HUDEP-2 (cell line): ENCODE measurements around the gene RASGRF1.
A peak's percentile ranks its signal among the peaks of the same experiment; 100 is the strongest.

ENCODE experiments used
- DNase-seq, 76 experiments: peaks; one replicate each; lab custom pipeline; 2025; ENCODE audit not compliant: unreplicated experiment in 76 of 76; lab: John Stamatoyannopoulos, UW

The RASGRF1 gene

DNA sequence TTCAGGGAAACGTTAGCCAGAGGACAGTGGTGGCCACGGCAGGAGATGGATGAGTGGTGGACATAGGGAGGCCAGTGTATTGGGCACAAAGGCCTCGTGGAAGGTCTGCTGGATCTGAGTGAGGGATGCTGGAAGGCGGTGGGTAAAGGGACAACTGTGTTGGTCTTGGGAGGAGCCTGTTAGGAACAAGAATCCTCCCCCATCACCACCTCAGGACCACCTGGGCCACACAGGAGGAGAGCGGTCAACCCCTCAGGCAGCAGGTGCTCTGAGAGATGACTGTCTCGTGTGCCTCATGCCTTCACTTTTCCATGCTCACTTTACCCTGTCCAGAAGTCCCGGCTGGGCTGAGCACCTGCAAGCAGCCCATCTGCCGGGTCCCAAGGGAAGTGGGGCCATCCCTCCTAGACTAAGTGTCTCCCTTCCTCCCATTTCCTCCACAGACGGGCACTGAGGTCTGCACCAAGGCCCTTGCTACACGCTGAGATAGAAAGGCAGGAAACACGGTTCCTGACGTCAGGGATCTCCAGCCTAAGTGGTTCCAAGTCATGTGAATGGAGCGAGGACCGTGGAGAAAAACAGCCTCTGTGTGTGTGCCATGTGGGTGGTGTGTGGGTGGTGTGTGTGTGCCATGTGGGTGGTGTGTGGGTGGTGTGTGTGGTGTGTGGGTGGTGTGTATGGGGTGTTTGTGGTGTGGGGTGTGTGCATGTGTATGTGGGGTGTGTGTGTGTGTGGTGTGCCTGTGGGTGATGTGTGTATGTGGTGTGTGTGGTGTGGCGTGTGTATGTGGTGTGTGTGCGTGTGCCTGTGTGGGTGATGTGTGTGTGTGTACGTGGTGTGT, 97.9 kb downstream of the RASGRF1 start:
- DNase-seq, result no peak

DNA sequence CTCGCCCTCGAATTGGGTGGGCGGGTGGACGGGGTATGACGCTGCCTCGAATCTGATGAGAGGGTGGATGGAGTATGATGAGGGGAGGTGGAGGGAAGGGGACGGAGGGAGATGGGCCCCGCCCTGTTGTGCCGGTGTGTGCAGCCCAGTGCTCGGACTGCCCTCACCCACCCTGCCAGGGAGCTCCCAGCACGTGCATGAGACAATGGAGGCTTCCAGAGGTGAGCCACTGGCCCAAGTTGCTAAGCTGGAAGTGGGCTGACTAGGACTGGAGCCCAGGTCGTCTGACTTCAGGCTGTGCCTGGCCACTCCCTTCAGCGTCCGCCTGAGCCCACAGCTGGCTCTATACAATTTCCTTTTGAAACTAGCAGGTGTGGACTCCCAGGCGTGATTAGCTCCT, 98.7 kb downstream of the RASGRF1 start:
- DNase-seq, result no peak

DNA sequence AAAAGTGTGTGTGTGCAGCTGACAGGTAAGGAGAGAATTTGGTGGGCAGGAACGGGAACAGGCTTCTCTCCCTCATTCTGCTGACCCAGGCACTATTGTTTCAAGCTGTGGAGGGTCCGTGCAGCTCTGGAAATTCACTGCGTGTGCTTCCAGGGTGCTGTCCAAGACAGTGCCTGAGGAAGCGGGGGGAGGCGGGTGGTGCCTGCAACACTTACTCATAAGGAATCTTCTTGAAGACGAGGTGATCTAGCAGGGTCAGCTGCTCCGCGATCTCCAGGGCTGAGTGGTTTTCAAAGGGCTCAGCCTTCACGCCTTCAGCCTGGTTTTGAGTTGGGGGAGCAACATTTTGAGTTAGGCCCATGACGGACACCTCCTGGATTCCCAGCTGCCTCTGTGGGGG, 99.1 kb downstream of the RASGRF1 start:
- no peak for DNase-seq

DNA sequence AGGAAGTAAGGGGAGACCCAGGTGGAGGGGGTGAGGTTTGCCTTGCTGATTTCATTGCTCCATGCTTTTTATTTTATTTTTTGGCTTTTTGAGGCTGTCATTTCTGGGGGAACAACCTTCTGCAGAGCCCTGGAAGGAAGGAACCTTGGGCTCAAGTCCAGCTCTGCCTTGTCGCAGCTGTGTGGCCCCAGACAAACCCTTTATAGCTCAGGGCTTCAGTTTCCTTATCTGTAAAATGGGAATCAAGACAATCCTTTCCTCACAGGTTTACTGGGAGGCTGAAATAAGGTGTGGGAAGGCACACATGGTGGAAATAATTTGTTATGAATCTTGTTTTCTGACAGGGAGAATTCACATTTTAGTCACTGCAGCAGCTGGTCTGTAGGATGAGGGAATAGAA, 100.3 kb downstream of the RASGRF1 start:
- no peak for DNase-seq

DNA sequence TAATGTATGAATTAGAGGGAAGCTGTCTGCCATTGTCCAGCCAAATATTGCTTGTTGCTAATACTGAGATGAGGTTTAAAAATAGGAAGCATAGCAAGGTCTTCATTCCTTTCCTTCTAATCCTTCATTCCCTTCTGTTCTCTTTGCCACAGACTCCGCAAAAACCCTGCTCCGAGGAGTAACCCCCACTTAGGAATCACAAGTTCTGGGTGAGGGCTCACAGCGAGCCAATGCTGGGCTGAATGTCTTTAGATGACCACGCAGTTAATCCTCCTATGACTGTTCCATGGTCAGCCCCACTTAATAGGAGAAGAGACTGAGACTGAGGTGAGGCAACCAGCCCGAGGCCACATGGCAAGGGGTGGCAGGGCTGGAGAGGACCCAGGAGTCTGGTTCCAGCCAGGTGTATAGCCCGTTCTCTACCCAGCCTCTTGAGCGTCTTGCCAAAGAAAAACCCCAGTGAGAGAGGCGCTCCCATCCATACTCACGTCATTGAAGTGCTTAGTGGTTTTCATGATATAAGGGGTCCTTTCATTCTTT, 100.8 kb downstream of the RASGRF1 start:
- DNase-seq, result no peak

DNA sequence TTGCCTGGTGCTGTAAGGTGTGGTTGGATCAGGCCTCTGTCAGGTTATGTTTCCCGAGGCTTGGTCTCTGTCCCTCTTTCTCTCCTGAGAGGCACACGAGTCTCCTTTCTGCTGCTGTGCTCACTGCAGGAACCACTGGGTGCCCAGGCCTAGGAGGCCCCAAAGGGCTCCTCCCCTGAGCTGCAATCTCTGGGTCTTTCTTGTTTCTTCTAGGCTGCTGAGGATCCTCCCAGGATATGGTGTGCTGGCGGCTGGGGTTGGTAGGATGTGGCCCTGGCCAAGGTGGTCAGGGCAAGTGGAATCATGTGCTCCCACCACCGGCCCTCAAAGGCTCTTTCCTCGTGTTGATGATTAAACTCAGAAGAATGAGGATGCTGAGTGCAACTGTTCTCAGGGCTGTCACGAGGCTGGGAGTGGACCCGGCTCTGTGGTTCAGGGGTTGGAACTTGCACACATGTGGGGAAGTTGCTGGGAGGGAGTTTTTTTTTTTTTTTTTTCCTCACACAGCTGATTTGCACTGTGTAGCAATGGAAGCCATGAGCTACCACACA, 102.1 kb downstream of the RASGRF1 start:
- peak in 14 of 76 experiments; percentile 5 to 33 (median 14) for DNase-seq

DNA sequence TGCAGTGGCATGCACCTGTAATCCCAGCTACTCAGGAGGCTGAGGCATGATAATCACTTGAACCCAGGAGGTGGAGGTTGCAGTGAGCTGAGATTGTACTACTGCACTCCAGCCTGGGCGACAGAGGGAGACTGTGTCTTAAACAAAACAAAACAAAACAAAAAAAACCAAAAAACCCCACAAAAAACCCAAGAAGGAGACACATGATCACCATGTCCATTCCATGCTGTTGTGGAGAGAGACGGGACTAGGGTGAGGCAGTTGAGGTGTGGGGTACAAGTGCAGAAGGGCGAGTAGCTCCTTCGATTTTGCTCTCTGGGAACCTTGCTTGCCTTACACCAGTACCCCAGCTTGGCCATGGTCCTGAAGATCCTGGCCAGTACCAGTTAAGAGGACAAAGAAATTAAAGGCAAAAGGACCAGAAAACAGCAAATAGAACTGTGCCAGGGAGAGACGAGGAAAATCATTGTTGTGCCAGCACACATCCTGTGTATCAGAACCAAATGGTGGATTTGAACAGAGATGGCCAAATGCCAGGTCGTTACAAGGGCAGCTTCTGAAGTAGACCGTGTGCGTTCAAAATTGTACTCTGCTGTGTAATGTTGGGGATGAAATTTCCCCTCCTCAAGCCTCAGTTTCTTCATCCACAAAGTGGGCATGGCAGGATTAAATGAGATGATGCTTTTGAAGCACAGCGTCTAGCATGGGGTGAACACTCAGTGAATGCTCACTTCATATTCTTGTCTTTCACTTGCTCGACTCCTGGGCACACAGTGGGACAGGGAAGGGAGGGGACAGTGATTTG, 102.8 kb downstream of the RASGRF1 start:
- DNase-seq, result no peak

DNA sequence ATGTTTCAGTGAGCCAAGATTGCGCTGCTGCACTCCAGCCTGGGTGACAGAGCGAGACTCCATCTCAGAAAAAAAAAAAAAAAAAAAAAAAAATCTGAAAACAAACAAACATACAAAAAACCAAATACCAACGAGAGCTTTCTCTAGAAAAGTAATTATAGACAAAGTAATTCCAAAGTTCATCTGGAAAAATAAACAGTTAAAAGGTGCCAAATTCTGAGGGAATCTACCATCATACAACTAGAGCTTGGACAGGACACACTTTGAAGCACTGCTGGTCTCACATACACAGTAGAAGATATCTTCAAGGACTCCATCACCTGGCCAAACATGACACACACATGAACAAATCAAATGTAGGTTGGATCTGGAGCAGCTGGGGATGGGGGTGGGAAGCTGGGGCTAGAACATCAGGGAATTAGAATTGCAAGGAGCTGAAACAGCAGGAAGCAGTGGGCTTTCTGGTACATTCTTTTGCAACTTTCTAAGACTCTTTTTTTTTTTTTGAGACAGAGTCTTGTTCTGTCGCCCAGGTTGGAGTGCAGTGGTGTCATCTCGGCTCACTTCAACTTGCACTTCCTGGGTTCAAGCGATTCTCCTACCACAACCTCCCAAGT, 104.6 kb downstream of the RASGRF1 start:
- no peak for DNase-seq

DNA sequence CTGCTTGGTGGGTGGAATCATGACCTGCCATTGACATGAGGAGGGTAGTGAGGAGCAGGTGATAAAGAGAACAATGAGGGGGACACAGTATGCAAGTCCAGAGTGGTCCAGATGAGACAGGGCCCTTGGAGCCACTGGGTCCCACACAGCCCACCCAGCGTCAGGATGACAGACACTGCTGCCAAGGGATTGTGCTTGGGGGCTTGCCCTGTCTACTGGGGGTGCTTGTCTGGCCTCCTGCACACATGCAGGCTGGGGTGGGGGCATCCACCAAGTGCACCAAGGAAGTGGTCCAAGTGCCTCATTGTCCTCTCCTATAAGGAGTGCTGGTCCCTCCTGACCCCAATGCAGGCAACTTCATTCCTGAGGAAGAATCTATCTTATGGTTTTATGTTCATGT, 106.5 kb downstream of the RASGRF1 start:
- DNase-seq, result no peak

DNA sequence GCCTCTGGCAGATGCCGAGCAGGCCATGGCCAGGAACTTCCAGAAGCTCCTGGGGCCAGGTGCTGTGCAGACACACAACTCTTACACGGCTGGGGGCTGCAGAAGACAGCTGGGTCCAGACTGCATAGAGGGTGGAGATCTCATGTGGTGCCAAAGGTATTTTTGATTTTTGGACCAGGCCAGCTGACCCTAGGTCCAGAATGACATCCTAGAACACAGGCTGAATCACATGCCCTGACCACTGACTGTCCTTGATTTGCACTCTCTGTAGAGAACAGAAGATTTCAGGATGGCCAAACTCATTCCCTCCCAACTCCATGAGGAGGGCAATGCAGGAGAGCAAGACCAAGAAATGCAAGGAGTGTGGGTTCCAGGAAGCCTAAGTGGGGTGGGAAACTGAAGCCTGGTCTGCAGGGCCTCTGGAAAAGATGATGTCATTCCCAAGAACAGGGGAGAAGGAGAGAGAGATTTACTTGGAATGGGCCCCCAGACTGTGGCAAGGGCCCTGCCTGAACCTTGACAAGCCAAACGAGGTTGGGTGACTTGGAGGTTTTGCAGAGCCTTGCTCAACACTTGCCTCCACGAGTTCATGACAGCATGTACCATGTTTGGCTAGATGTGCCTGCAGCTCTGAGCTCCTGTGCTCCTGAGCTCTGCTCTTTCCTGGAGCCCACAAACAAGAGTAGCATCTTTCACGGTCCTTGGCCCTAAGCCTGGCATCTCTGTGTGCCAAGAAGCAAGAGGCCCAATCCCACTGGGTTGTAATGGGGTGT, 107.2 kb downstream of the RASGRF1 start:
- DNase-seq, result no peak

DNA sequence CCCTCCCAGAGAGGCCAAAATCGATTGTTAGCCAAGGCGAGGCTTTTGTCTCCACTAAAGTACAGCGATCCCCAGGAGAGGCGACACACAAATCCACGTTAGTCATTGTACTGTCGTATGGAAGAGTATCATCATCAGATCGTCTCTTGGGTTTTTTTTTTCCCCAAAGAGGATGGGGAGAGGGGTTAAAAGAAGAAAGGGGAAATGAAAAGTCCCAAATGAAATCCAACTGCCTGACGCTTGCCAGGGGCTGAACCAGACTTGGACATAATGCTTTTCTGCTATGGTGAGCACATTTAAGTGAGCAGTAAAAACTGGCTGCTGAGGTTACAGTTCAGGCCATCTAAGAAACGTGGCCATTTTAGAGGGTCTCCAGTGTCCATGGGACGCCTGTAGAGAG, 107.8 kb downstream of the RASGRF1 start:
- no peak for DNase-seq

DNA sequence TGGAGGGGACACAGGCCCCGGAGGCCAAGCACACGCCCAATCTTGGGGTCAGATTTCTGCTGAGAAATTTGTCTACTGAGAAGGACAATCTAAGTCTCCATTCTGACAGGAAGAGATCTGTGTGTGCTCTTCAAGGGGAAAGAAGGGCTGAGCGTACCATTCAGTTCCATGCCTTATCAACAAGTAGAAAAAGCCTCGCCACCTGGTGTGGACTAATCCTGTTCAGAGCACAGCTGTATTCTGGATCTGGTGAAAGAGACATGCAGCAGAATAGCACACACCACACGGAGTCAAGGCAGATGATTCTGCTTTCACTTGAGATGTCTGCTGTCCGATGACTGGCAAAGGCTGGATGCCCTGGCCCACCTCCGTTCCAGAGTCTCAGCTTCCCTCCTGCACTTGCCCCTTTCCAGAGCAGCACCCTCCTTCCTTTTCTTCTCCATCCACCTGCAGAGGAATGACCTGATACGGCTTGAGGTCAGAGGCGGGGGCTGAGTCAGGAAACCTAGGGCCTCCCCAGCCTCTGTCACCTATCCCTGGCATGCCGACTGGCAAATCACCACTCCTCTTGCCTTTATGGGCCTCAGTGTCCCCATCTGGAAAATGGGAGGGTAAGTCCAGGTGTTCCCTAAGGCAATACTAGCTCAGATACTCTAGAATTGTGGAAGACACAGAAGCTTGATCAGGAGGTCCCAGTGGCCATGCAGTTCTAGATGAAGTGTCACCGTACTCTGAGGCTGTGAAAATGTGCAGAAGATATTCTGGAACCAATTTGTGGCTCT, 108.9 kb downstream of the RASGRF1 start:
- no peak for DNase-seq

DNA sequence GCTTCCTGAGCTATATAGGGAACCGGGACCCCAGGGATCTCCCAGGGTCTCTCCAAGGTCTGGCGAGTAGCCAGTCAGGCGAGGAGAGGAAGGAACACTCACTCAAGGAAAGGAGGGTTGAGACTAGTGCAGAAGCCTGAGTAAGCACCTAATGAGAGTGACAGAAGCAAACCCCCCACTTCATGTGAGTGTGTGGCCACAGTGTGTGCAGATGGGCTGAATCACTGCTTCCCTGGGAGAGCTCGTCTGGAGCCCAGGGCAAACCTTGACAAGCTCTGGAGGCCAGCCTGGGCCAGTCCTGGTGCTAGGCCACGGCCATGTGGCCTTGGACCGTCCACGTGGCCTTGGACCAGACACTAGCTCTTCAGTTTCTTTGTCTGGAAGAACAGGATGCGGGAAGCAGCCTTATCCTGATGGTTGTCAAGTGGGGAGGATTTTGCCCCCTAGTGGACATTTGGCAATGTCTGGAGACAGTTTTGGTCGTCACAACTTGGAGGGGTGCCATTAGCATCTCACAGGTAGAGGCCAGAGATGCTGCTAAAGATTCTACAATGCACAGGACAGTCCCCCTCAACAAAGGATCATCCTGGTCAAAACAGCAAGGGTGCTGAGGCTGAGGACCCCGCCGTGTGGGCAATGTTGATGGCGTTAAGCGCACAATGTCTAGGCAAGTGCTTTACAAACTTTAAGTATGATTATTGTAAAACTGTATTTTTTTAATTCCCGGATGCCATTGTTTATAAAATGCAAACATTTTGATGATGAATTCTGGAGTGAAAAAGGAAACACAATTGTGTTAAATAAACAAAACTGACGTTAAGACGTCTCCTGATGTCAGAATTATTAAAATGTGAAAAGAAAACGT, 110.9 kb downstream of the RASGRF1 start:
- DNase-seq, result peak in 50 of 76 experiments; percentile 1 to 55 (median 30)

DNA sequence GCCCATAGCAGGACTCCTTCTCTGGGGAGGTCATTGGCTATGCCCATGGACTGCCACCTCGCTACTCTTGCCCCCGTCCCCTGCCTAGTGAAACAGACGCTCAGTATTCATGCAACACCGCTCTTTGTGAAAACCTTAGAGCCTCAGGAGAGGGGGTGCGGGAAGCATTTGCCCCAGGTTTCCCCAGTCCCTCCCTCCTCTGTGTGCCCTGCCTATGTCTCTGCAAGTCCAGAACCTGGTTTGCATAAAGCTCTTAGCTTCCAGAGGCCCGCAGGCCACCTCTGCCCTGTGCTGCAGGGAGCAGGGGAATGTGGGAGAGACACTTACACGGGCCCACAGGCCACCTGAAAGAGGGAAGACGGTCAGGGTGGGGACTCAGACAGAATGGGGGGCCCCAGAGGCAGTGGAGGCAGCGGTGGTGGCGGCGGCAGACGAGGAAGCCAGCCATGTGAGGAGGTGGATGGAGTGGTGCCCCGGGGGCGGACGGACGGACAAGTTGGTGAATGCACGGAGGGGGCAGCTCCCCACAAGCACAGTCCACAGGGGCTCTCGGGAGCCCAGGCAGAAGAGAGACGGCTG, 111.9 kb downstream of the RASGRF1 start:
- DNase-seq, result no peak

DNA sequence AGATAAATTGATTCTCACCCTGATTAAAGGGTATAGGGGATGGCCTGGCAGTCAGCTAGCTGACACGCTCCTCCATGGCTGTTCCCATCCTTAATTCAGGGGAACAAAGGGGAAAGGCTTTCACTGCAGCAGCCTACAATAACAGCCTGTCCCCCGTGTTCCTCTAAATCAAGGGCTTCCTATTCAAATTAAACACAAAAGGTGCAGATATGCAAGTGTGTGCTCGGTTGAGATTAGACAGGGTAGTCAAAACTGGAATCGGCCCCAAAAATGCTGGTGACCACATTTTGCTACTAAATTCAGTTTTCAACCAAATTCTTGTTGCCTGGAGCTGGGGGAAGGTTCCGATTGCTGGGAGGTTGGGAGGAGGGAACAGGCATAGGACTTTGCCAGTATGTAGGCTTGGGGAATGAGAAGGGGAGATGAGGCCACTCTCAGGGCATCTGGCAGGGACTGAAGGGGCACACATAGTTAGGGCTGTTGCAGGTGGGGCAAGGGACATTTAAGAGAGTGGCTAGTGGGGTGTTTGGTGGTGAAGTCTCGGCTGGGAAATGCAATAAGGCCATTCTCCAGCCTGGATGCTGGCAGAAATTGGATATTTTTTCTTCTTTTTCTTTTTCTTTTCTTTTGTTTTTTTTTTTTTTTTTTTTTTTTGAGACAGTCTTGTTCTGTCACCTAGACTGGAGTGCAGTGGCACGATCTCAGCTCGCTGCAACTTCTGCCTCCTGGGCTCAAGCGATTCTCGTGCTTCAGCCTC, 112.8 kb downstream of the RASGRF1 start:
- DNase-seq, result no peak

DNA sequence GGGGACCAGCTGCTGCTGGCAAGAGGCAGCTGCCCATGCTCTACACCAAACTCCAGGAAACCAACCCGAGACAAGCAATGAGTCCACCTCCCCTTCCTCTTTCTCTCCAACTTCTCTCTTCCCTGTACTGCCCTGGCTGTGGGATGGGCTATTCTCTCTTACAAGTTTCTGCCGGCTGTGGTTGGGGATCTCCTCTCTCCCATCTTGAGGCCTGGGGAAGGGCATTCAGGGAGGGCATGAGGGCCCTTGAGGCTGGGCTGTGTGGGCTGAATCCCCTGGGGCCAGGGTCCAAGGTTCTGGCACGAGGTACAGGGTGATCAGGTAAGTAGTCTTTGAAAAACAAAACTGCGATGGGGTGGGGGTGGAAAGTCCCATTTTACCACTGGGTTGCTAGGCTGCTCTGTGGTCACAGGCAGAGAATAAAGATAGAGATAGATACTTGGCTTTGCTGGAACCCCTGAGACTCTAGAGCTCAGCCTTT, 113.4 kb downstream of the RASGRF1 start:
- no peak for DNase-seq

DNA sequence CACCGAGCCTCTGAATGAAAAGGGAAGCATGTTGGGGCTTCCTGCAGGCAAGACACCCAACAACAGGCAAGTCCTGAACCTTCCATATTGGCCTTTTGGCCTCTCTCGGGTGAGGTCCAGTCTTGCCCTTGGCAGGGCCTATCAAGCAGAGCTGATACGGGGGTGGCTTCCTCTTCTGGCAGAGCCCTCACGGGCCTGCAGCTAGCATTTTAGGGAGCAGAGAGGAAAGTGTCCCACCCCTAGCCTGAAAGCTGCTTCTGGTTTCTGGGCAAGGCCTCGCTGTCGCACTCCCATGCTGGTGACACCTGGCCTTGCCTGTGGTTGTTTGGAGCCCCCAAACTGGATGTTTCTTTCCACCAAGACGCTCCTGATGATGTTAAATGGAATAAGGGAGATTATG, 113.9 kb downstream of the RASGRF1 start:
- no peak for DNase-seq
